Epithelial cell of esophagus (primary cell): ENCODE data around the gene SUPT3H.

Experiments used
- DNase-seq: peaks from one replicate; pipeline ENCODE4 v3.0.0; 2010; ENCODE audit warnings: low read depth
- H3K4me3 ChIP-seq: 2 replicates; pipeline ENCODE4 v1.5.1; 2011; ENCODE audit warnings: mild to moderate bottlenecking, low read length, control low read depth
- CTCF ChIP-seq: IDR thresholded peaks from 2 replicates; pipeline ENCODE4 v1.5.1; 2011; ENCODE audit warnings: low read depth, mild to moderate bottlenecking, low read length, control low read depth, inconsistent platforms; ENCODE audit not compliant: insufficient read depth; ENCODE audit errors: missing control alignments

Gene SUPT3H

GRCh38 chr6:44965708-44966107, 412.0 kb downstream of the SUPT3H start:
- H3K4me3 ChIP-seq: no peak overlapping the region
- DNase-seq: no peak
- TF ChIP-seq CTCF: no peak

GRCh38 chr6:44960898-44961297, 416.8 kb downstream of the SUPT3H start:
- H3K4me3 ChIP-seq: no peak overlapping the region
- no peak for TF ChIP-seq CTCF
- peak; percentile 44 for DNase-seq

GRCh38 chr6:44959651-44960050, 418.1 kb downstream of the SUPT3H start:
- no peak for DNase-seq
- TF ChIP-seq CTCF: no peak
- no peak overlapping the region for H3K4me3 ChIP-seq

- no peak for TF ChIP-seq CTCF
- H3K4me3 ChIP-seq: no peak overlapping the region
- DNase-seq: no peak
Observed at GRCh38 chr6:44957156-44957555, 420.6 kb downstream of the SUPT3H start.

GRCh38 chr6:44956396-44956795, 421.3 kb downstream of the SUPT3H start:
- no peak for DNase-seq
- TF ChIP-seq CTCF: no peak

DNA sequence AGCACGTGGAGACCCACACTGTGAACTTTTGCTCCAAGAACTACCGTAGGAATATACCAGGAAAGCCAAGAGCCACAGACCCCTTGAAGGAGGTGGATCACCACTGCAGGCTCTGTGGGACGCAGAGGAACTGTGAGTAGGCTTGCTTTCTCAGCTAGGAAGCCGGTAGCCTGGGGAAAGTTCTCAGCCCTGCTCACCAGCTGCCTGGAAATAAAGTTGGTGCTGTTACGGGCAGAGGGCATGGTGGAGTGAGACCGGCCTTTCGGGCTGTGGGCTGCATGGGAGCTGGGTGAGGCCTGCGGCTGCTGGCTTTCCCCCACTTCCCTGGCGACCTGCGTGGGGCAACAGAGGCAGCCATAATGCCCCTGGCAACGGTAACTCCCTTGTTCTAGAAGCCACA, 422.6 kb downstream of the SUPT3H start:
- no peak overlapping the region for H3K4me3 ChIP-seq
- DNase-seq: no peak
- no peak for TF ChIP-seq CTCF

More at GRCh38 chr6:44956396-44956795, 421.3 kb downstream of the SUPT3H start:
- H3K4me3 ChIP-seq: no peak overlapping the region

GRCh38 chr6:44954281-44954680, 423.5 kb downstream of the SUPT3H start:
- DNase-seq: no peak
- TF ChIP-seq CTCF: no peak
- H3K4me3 ChIP-seq: no peak overlapping the region
